Measurements from ENCODE around the gene PLB1.

Gene PLB1

GRCh38 chr2:28681158-28681571 is 185.3 kb downstream of the PLB1 start:
- Histone ChIP-seq H3K4me3 (ENCODE audit: low read depth in 1 of 2, low read length in 2 of 2) (no peak overlapping the region), H4K20me1 (ENCODE audit: insufficient read depth, low read length) (no peaks in the 10 kb centered on the region), H3K9ac (ENCODE audit: low read depth, low read length) (no peak overlapping the region), H2AFZ (ENCODE audit: low read depth, low read length) (no peak overlapping the region), H3K27ac (ENCODE audit: low read length) (no peak overlapping the region), H3K4me1 (ENCODE audit: insufficient read depth, low read length) (no peaks in the 10 kb centered on the region), H3K27me3 (ENCODE audit: insufficient read depth, low read length, poor library complexity) (no peaks in the 10 kb centered on the region), H3K9me3 (ENCODE audit: insufficient read depth, low read length, severe bottlenecking) (no peaks in the 10 kb centered on the region), H3K79me2 (ENCODE audit: insufficient read depth, low read length) (no peaks in the 10 kb centered on the region), H3K36me3 (ENCODE audit: insufficient read depth, low read length) (no peaks in the 10 kb centered on the region), H3K4me2 (ENCODE audit: insufficient read depth, low read length) (no peak overlapping the region)
- no peak for ATAC-seq (ENCODE audit: insufficient read depth, low read depth)
- no peak for DNase-seq
- no peak for TF ChIP-seq EZH2 (IDR thresholded peaks at IDR 0.05; ENCODE audit: borderline replicate concordance, low read depth, low read length, severe bottlenecking)
- TF ChIP-seq CTCF (IDR thresholded peaks at IDR 0.05; ENCODE audit: borderline replicate concordance, extremely low read depth, low read length, poor library complexity, severe bottlenecking): no peak

GRCh38 chr2:28681606-28682005 is 185.7 kb downstream of the PLB1 start:
- no peak overlapping the region for H3K9ac ChIP-seq (ENCODE audit: low read depth, low read length)
- no peak for TF ChIP-seq CTCF (IDR thresholded peaks at IDR 0.05; ENCODE audit: borderline replicate concordance, extremely low read depth, low read length, poor library complexity, severe bottlenecking)
- TF ChIP-seq EZH2 (IDR thresholded peaks at IDR 0.05; ENCODE audit: borderline replicate concordance, low read depth, low read length, severe bottlenecking): no peak
- DNase-seq: no peak

GRCh38 chr2:28683100-28683706 is 187.3 kb downstream of the PLB1 start:
- no peak overlapping the region for H3K4me3 ChIP-seq (ENCODE audit: low read depth in 1 of 2, low read length in 2 of 2)
- no peak overlapping the region for H3K27ac ChIP-seq (ENCODE audit: low read length)
- H3K4me2 ChIP-seq (ENCODE audit: insufficient read depth, low read length): no peak overlapping the region
- no peaks in the 10 kb centered on the region for H3K4me1 ChIP-seq (ENCODE audit: insufficient read depth, low read length)
- no peaks in the 10 kb centered on the region for H4K20me1 ChIP-seq (ENCODE audit: insufficient read depth, low read length)
- no peaks in the 10 kb centered on the region for H3K36me3 ChIP-seq (ENCODE audit: insufficient read depth, low read length)
- ATAC-seq (ENCODE audit: insufficient read depth, low read depth): no peak
- peaks cover 3% of the 10 kb centered on the region for H3K27me3 ChIP-seq (ENCODE audit: insufficient read depth, low read length, poor library complexity)
- no peak for DNase-seq
- TF ChIP-seq CTCF (IDR thresholded peaks at IDR 0.05; ENCODE audit: borderline replicate concordance, extremely low read depth, low read length, poor library complexity, severe bottlenecking) (no peak), EZH2 (IDR thresholded peaks at IDR 0.05; ENCODE audit: borderline replicate concordance, low read depth, low read length, severe bottlenecking) (no peak)
- H2AFZ ChIP-seq (ENCODE audit: low read depth, low read length): no peak overlapping the region
- H3K9ac ChIP-seq (ENCODE audit: low read depth, low read length): no peak overlapping the region
- no peaks in the 10 kb centered on the region for H3K9me3 ChIP-seq (ENCODE audit: insufficient read depth, low read length, severe bottlenecking)
- no peaks in the 10 kb centered on the region for H3K79me2 ChIP-seq (ENCODE audit: insufficient read depth, low read length)

More at GRCh38 chr2:28681606-28682005, 185.7 kb downstream of the PLB1 start:
- H4K20me1 ChIP-seq (ENCODE audit: insufficient read depth, low read length): no peaks in the 10 kb centered on the region
- H3K4me1 ChIP-seq (ENCODE audit: insufficient read depth, low read length): no peaks in the 10 kb centered on the region
- H2AFZ ChIP-seq (ENCODE audit: low read depth, low read length): no peak overlapping the region
- H3K27me3 ChIP-seq (ENCODE audit: insufficient read depth, low read length, poor library complexity): no peaks in the 10 kb centered on the region
- ATAC-seq (ENCODE audit: insufficient read depth, low read depth): no peak
- no peak overlapping the region for H3K4me3 ChIP-seq (ENCODE audit: low read depth in 1 of 2, low read length in 2 of 2)
- no peak overlapping the region for H3K4me2 ChIP-seq (ENCODE audit: insufficient read depth, low read length)
- H3K79me2 ChIP-seq (ENCODE audit: insufficient read depth, low read length): no peaks in the 10 kb centered on the region
- H3K27ac ChIP-seq (ENCODE audit: low read length): no peak overlapping the region
- no peaks in the 10 kb centered on the region for H3K36me3 ChIP-seq (ENCODE audit: insufficient read depth, low read length)
- H3K9me3 ChIP-seq (ENCODE audit: insufficient read depth, low read length, severe bottlenecking): no peaks in the 10 kb centered on the region

Measured in DND-41 (cell line).